ENCODE data around the gene SNED1. TPM values are rescaled to one million over a fixed set of nuclear protein-coding genes. Genes with fewer than 3 reads are reported as not detected.

The SNED1 gene
- polyA plus RNA-seq, 3 donors, result 0.02 to 3.4 (median 0.12) TPM

DNA sequence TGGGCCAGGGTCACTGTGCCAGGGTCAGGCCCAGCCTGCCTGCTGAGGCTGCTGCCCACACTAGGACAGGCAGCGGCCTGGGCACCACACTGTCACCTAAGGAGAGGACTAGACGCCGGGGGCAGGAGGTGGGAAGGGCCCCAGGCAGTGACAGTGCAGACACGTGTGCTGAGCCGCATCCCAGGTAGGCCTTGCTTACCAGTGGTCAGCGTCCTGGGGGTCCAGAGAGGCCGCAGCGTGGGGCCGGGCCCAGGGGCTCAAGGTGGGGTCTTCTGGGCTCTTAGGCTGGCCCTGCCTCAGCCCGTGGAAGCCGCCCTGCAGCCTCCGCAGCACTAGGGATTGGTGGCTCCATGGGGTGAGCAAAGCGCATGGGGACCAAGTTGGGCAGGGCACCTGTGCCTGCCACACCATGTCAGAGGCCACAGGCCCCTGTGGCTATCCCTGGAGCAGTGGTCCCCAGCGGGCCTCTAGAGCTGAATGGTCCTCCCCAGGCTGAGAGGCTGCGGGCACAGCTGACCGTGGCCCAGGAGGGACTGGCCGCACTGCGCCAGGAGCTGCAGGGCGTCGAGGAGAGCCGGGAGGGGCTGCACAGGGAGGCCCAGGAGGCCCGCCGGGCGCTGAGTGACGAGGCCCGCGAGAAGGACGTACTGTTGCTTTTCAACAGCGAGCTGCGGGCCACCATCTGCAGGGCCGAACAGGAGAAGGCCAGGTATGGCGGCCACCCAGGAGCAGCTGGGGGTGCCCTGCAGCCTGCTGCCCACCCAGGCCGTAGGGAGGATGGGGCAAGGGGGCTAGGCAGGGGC, 35.2 kb upstream of the SNED1 start:
- H3K4me1 ChIP-seq (ENCODE audit: control insufficient read depth in 1 of 2, insufficient read depth in 2 of 2, low read length in 2 of 2), result peaks cover 71 to 72% of the 10 kb centered on the region in 2 donors
- no peak overlapping the region for H3K4me3 ChIP-seq (replicated peaks in 1 of 3; ENCODE audit: low read depth in 2 of 3, low read length in 3 of 3)
- peak overlapping the region in 1 of 7 donors; percentile 5 for H3K27ac Mint-ChIP-seq
- TF ChIP-seq, protein P1, sequence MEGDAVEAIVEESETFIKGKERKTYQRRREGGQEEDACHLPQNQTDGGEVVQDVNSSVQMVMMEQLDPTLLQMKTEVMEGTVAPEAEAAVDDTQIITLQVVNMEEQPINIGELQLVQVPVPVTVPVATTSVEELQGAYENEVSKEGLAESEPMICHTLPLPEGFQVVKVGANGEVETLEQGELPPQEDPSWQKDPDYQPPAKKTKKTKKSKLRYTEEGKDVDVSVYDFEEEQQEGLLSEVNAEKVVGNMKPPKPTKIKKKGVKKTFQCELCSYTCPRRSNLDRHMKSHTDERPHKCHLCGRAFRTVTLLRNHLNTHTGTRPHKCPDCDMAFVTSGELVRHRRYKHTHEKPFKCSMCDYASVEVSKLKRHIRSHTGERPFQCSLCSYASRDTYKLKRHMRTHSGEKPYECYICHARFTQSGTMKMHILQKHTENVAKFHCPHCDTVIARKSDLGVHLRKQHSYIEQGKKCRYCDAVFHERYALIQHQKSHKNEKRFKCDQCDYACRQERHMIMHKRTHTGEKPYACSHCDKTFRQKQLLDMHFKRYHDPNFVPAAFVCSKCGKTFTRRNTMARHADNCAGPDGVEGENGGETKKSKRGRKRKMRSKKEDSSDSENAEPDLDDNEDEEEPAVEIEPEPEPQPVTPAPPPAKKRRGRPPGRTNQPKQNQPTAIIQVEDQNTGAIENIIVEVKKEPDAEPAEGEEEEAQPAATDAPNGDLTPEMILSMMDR (IDR thresholded peaks at IDR 0.05), result no peak
- peaks cover 25% of the 10 kb centered on the region for H3K4me1 Mint-ChIP-seq
- H3K9me3 Mint-ChIP-seq, result no peaks in the 10 kb centered on the region
- peak overlapping the region in 1 of 2 donors; percentile 31 for H3K27ac ChIP-seq (ENCODE audit: low read depth in 1 of 2, low read length in 2 of 2)
- intact Hi-C loops (cut with micrococcal nuclease), result no loop called here
- H3K9ac ChIP-seq (ENCODE audit: insufficient read depth, low read length, poor library complexity, severe bottlenecking), result no peak overlapping the region
- no peaks in the 10 kb centered on the region for H3K36me3 ChIP-seq (replicated peaks in 1 of 2; ENCODE audit: control insufficient read depth in 1 of 2, insufficient read depth in 2 of 2, low read length in 2 of 2)
- no peaks in the 10 kb centered on the region for H3K27me3 Mint-ChIP-seq (ENCODE audit: low read depth in 3 of 3)
- H3K4me3 Mint-ChIP-seq, result no peak overlapping the region
- no peaks in the 10 kb centered on the region for H4K20me1 ChIP-seq (ENCODE audit: insufficient read depth, low read length)
- H3K27me3 ChIP-seq (ENCODE audit: control insufficient read depth in 2 of 2, insufficient read depth in 2 of 2, low read length in 2 of 2), result no peaks in the 10 kb centered on the region
- no peaks in the 10 kb centered on the region for H3K9me3 ChIP-seq (replicated peaks in 1 of 2; ENCODE audit: control insufficient read depth in 1 of 2, insufficient read depth in 1 of 2, low read length in 2 of 2)
- H3K4me2 ChIP-seq (replicated peaks; ENCODE audit: extremely low read depth, low read length, poor library complexity, severe bottlenecking), result no peak overlapping the region
- no peak overlapping the region for H2AFZ ChIP-seq (ENCODE audit: insufficient read depth, low read depth, low read length, poor library complexity, severe bottlenecking)
- H3K36me3 Mint-ChIP-seq, result no peaks in the 10 kb centered on the region
- no peak for DNase-seq
- no peaks in the 10 kb centered on the region for H3K79me2 ChIP-seq (ENCODE audit: insufficient read depth, low read length)
- 95% methylated on average over 32 of the region's 33 CpGs for WGBS (ENCODE audit: insufficient coverage)

DNA sequence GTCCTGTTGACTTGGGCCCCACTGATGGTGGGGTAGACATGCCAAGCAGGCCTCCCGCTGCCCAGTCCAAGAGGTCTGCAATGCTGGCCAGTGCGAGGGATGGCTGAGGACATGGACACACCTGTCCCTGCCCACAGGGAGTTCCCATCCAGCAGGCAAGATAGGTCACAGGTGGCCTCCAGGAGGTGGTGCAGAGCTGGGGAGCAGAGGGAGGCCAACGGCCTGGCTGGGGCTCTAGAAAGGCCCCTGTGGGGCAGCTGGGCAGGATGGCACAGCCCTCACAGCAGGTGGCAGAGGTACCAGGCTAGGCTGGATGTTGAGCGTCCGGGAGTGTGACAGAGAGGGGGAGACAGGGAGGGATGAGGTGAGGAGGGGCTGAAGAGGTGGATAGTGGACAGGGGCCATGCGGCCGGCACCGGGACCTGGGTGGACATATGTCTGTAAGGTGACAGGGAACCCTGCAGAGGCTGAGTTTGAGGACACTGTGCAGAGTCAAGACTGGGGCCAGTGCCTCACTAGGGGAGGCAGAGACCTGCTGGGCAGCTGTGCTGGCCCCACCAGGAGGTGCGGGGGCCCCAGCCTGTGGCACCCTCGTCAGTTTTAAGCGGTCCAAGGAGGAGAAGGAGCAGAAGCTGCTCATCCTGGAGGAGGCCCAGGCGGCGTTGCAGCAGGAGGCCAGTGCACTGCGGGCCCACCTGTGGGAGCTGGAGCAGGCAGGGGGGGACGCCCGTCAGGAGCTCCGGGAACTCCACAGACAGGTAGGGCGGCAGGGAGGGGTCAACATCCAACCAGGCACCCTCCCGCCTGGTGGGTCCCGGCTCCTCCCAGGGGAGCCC, 34.3 kb upstream of the SNED1 start:
- H2AFZ ChIP-seq (ENCODE audit: insufficient read depth, low read depth, low read length, poor library complexity, severe bottlenecking), result no peak overlapping the region
- intact Hi-C loops (cut with micrococcal nuclease), result no loop called here
- H3K4me2 ChIP-seq (replicated peaks; ENCODE audit: extremely low read depth, low read length, poor library complexity, severe bottlenecking), result no peak overlapping the region
- peak overlapping the region in 2 of 7 donors; percentile 30 to 69 for H3K27ac Mint-ChIP-seq
- H3K9ac ChIP-seq (ENCODE audit: insufficient read depth, low read length, poor library complexity, severe bottlenecking), result no peak overlapping the region
- TF ChIP-seq, protein P1 (IDR thresholded peaks at IDR 0.05), result no peak
- H3K36me3 Mint-ChIP-seq, result no peaks in the 10 kb centered on the region
- no peaks in the 10 kb centered on the region for H3K9me3 Mint-ChIP-seq
- H3K4me3 ChIP-seq (replicated peaks in 1 of 3; ENCODE audit: low read depth in 2 of 3, low read length in 3 of 3), result peak overlapping the region in 1 of 3 experiments; percentile 58
- peaks cover 69 to 71% of the 10 kb centered on the region in 2 donors for H3K4me1 ChIP-seq (ENCODE audit: control insufficient read depth in 1 of 2, insufficient read depth in 2 of 2, low read length in 2 of 2)
- no peak overlapping the region for H3K27ac ChIP-seq (ENCODE audit: low read depth in 1 of 2, low read length in 2 of 2)
- no peaks in the 10 kb centered on the region for H3K27me3 ChIP-seq (ENCODE audit: control insufficient read depth in 2 of 2, insufficient read depth in 2 of 2, low read length in 2 of 2)
- no peak overlapping the region for H3K4me3 Mint-ChIP-seq
- H3K27me3 Mint-ChIP-seq (ENCODE audit: low read depth in 3 of 3), result no peaks in the 10 kb centered on the region
- H3K36me3 ChIP-seq (replicated peaks in 1 of 2; ENCODE audit: control insufficient read depth in 1 of 2, insufficient read depth in 2 of 2, low read length in 2 of 2), result no peaks in the 10 kb centered on the region
- peaks cover 24% of the 10 kb centered on the region for H3K4me1 Mint-ChIP-seq
- 92% methylated on average over 20 of the region's 20 CpGs for WGBS (ENCODE audit: insufficient coverage)
- H3K9me3 ChIP-seq (replicated peaks in 1 of 2; ENCODE audit: control insufficient read depth in 1 of 2, insufficient read depth in 1 of 2, low read length in 2 of 2), result no peaks in the 10 kb centered on the region
- H3K79me2 ChIP-seq (ENCODE audit: insufficient read depth, low read length), result no peaks in the 10 kb centered on the region
- H4K20me1 ChIP-seq (ENCODE audit: insufficient read depth, low read length), result no peaks in the 10 kb centered on the region
- no peak for DNase-seq

Data from CD14-positive monocyte (primary cell).